HG03196 (cell line): ENCODE measurements around the gene ECT2.
"Not testable (repeated sequence)": the region's sequence is repeated elsewhere in the genome, so short reads cannot be mapped to it uniquely, and the experiment has no call there.

Experiments used
- ATAC-seq: cut with Tn5 transposase; IDR thresholded peaks from one replicate; pipeline ENCODE4 v1.9.1; 2021; ENCODE audit not compliant: unreplicated experiment

Gene ECT2

DNA sequence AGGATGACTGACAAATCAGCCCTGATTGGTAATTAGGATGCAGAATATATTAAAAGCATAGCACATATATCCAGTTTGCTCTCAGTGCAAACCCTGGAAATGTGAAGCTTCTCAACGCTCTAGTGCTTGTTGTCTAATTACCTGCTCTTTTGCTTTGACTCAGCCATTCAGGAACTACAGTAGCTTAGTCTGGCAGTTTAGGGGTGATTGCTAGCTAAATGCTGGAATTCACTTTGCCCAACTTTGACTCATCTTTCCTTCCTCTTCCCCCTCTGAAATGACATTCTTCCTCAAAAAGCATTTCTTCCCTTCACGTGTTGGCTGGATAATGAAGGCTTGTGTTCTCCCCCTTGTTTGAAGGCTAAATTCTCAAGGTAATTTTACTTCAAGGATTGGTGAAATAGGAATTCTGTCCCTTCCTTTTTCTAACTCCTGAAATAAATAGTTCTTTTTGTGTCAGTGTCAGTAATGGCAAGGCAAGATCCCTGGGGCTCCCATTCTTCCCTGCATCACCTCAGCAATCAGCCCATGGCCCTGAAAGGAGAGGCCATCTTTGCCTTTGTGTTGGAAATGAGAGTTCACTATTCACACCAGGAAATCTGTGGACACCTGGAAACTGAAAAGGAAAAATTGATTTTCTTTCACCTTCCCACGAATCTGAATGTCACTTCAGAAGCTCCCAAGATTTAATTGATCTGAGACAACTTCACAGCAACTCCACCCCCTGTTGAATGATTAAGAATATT, 103.6 kb downstream of the ECT2 start:
- ATAC-seq, result no peak

GRCh38 chr3:172855037-172855436, 104.5 kb downstream of the ECT2 start:
- no peak for ATAC-seq

- ATAC-seq, result no peak
These were observed 106.5 kb downstream of the ECT2 start for GRCh38 chr3:172856795-172857742.

DNA sequence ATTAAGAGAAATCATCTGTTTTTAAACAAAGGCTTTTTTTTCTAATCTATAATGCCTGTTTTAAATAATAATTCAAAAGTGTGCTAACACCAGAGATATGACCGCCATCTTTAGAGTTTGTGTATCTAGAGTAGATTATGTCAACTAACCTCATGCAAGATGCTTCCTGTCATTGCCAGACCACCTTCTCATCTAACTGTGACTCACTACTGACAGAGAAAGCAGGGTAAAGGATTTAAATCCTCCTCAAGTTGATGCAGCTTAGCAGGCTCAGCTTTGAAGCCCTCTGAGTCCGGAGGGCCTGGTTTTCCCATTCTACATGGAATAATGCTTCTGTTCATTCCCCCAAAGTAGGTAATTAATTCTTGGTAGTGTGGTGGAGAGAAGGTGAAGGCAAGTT, 108.5 kb downstream of the ECT2 start:
- no peak for ATAC-seq

GRCh38 chr3:172866726-172867350, 116.3 kb downstream of the ECT2 start:
- not testable (repeated sequence) for ATAC-seq

DNA sequence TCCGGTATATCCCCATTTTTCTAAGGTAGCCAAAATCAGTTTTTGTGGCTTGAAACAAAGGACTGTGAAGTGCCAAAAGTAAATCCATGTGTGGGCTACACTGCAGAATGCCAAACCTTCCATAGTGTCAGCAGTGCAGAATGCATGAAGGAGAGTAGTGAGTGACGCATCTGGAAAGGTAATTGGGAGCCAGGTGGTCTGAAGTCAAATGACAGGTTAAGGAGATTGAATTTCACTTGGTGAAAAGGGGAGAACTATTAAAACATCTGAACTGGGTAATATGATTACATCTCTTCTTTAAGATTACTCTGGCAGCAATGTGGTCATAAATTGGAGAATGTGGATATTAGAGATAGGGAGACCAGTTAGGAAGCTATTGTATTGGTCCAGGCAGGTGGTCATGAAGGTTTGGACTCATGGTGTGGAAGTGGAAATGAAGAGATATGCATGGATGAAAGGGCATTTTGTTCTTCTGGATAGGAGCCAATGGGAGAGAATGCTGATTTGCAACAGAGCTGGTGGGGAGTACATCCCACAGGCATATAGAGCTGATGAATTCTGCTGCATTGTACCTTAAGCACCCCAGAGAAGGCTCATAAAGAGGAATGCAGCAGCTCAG, 118.2 kb downstream of the ECT2 start:
- no peak for ATAC-seq

- ATAC-seq, result no peak
These were observed 118.8 kb downstream of the ECT2 start for GRCh38 chr3:172869368-172869771.

DNA sequence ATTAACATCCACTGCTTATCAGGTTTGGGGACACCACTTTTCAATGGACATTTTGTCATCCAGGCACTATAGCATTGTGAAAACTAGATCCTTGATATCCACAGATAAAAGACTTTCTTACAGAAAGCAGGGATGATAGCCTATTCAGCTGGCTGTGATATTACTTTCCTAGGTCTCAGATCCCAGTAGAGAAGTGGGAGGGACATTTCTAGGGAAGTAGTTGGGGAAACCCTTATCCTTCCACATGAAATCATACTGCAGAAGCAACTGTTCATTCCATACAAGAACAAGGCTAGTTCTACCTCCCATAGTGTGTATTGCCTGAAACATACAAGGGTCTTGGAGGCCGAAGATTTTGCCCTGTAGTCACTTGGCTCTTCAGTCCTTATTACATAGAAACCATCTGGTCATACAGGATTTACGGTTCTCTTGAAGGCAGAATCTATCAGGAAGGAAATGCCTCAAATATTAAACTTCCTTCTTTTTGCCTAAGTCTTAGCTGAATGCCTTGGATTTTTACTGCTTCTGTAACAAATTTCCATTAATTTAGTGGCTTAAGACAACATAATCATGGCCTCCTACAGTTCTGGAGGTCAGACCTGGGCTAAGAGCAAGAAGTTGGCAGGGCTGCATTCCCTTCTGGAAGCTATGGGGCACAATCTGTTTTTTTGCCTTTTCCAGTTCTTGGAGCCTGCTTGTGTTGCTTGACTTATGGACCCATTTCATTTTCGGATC, 119.4 kb downstream of the ECT2 start:
- no peak for ATAC-seq
